ENCODE data around the gene FOXL3.

The FOXL3 gene

DNA sequence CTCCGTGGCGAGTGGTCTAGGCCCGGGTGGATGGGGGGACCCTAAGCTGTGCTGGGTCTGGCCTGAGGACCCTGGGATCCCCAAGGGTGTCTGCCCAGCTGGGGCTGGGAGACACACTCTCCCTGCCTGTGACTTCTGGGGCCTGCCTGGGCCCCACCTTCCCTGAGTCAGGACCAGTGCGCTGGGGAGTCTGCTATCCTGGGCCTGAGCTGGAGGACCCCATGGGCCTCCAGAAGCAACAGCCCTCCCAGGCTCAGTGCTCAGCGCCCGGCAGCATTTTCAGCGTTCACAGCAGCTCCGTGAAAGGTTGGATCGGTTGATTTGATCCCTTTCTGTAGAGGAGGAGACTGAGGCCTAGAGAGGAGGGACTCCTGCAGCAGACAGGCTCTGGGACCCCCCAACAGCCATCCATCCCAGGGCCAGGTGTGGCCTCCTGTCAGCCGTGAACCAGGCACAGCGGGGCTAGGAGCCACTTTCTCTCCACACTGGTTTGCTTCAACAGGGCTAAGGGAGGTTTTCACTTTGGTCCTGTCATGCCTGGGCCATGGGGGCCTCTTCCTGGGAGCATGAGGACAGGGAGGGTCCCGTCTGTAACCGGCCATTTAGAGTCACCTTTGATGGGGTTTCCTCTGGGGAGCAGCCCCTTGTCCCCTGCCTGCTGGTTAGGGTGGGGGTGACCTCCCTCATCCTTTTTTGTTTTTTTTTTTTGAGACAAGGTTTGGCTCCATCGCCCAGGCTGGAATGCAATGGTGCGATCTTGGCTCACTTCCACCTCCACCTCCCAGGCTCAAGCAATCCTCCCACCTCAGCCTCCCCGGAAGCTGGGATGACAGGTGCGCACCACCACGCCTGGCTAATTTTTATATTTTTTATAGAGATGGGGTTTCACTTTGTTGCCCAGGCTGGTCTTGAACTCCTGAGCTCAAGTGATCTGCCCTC, 12.4 kb downstream of the FOXL3 start:
- no peak for DNase-seq (ENCODE audit: low read depth)

DNA sequence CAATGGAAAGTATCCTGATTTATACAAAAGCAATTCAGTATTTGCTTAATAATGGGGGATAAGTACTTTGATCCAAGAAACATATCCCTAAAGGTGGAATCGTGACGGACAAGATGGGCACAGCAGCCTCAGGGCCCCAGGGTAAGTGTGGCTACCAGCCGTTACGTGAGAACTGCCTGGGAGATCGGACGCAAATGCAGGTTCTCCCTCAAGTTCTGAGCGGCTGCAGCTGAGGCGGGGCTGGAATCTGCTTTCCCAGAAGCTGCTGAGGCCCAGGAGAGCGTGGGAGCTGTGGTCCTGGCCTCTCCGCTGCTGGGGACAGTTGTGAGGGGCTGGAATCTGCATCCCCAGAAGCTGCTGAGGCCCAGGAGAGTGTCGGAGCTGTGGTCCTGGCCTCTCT, 13.5 kb downstream of the FOXL3 start:
- no peak for DNase-seq (ENCODE audit: low read depth)

DNA sequence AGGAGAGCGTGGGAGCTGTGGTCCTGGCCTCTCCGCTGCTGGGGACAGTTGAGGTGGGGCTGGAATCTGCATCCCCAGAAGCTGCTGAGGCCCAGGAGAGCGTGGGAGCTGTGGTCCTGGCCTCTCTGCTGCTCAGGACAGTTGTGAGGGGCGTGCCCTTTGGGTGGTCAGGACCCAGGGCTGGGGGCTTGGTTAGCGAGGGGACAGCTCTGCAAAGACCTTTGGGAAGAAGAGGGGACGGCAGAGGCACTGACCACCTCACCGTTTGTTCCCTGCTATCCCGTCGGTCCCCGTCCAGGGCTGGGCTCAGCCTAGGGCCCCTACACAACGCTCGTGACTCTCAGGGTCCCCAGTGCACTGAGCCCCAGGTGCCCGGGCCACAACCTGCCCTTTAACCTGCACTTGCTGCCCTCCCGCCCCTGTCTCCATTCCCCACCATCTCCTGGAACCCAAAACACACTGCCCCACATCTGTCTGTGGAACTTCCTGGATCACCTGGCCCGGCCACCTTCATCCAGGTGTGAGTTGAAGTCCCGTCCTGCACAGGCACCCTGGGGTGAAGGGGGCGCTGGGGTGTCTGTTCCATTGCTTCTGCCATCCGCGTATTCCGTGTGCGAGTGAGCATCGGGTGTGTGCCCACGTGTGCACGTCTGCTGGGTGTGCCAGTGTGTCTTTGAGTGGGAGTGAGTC, 14.1 kb downstream of the FOXL3 start:
- no peak for DNase-seq (ENCODE audit: low read depth)

DNA sequence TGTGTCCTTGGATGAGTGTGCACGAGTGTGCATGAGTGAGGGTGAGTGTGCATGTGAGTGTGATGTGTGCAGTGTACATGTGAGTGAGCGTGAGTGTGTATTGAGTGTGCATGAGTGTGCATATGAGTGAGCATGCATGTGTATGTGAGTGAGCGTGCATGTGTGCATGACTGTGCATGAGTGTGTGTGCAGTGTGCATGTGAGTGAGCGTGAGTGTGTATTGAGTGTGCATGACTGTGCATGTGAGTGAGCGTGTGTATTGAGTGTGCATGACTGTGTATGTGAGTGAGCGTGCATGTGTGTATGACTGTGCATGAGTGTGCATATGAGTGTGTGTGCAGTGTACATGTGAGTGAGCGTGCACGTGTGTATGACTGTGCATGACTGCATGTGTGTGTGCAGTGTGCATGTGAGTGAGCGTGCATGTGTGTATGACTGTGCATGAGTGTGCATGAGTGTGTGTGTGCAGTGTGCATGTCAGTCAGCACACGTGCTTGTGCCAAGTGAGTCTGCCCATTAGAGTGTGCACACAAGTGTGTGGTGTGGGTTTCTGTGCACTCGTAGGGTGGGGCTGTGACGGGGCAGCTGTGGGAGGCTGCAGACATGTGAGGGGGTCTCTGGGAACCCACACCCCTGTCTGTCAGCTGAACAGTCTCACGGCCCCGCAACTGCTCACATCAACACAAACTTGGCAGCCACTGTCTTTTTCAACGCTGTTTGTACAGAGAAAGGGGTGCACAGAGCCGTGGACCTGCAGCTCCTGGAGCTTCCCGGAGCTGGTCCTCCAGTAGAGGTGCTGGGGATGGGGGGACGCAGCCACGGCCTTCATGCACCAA, 14.8 kb downstream of the FOXL3 start:
- no peak for DNase-seq (ENCODE audit: low read depth)

DNA sequence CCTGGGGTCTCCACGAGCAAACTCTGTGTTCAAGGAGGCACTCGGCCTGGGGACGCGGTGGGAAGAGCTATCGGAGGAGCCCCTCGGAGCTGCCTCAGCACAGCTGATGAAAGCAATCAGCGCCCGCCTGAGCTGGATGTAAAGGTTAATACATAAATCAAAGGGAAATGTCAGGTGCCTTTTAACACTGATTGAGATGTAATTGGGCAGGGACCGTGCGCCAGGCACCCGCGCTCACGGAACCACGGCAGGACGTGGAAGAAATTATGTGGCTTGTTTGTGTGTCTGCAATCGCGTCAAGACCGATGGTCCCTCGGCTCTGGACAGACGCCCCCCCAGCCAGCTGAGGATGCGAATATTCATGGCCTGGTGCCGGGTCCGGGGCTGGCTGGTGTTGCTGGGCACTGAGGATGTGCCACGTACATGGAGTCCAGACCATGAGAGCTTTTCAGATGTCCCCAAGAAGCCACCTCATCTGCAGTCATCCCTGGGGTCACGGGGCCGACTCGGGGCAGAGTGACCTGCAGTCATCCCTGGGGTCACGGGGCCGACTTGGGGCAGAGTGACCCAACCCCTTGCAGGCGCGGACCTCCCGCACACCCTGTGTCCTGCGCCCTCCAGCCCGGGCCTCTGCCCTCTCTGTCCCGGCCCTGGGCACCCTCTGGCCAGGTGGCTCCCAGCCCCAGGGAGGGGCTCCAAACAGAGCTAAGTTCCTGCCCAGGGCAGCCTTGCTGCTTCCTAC, 15.6 kb downstream of the FOXL3 start:
- DNase-seq (ENCODE audit: low read depth): no peak

DNA sequence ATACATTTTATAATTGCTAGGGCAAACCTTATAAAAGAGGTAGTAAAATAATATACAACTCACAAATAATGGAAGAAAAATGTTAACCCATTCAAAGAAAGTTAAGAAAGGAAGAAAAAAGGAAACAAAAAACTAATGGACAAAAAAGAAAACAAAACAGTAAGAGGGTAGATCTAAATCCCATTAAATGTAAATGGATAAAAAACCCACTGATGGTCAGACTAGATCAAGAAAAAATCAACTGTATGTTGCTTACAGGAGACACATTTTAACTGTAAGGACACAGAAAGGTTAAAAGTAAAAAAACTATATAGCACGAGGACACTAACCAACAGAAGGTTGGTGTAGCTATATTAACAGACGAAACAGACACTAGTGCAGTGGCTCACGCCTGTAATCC, 18.0 kb downstream of the FOXL3 start:
- DNase-seq (ENCODE audit: low read depth): no peak

DNA sequence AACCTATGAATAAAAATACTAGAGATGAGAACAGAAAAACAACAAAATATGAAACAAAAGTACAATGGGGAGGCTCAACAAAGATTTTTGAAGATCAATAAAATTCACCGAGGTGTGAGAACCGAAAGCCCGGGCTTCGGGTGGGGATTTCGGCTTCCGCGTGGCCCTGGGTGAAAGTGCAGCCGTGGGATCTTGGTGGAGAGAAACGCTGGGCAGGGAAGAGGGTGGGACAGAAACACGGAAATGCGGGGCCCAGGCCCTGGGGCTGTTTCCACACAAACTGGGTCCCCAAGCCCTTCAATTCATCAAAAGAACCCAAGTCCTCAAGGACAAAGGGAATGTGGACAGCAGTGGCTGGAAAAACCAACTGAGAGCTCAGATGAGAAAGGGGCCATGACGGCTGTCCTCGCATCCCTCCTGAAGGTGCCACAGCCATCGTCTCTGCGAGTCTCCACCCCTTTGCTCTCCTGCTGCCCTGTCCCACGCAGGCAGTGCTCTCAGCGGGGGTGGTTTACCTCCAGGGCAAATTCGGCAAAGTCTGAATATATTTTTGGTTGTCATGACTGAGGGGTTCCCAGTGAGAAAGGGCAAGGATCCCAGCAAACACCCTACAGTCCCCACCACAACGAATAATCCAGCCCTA, 19.7 kb downstream of the FOXL3 start:
- DNase-seq (ENCODE audit: low read depth): no peak

DNA sequence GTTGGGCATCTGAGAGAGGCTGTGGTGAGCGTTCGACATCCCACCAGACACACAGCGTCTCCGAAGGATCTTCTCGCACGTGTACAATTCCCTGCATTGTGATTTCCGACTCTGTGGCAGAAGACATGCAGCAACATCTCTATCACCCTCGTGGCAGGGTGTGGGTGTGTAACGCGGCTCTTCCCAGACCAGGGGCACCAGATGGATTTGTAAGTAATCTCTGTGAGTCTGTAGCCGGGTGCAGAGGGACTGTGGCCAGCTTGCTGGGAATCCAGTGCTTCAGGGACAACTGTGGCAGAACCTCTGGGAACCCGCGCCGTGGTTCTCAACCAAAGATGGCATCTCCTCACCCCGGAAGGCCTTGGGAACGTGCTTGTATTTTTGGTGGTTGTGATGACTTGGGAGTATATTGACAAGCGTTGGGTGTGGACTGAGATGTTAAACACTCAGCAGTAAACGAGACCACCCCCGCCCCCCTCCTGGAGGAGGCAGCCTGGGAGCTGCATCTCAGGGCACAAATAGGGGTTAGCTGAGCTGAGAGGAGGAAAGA, 21.2 kb downstream of the FOXL3 start:
- DNase-seq (ENCODE audit: low read depth): no peak

DNA sequence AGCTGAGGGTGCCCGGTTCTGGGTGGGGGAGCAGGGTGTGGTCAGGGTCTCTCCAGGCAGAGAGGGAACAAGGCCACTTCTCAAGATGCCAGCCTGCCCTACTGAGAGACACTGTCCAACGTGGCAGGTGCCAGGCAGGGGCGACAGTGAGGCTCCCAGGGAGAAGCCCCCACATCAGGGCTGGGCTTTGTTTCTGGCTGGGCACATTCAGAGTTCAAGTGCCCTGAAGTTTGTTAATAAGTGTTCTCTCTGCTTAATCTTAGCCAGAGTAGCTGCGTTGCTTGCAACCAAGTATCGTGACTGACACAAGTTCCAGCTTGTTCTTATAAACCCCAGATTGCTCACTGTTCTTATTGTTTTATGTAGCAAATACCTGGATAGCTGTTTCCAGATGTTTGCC, 21.8 kb downstream of the FOXL3 start:
- DNase-seq (ENCODE audit: low read depth): no peak

DNA sequence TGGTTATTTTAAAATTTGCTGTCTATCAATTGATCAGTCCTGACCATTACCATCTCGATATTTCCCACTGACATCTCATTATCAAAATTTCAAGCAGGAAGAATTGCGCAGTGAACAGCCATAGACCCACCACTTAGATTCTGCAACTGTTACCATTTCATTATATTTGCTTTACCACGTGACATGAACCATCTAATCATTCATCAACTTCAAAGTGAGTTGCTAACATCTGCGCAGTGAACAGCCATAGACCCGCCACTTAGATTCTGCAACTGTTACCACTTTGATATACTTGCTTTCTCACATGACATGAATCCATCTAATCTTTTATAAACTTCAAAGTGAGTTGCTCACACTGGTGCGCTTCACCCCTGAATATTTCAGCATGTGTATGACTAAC, 22.5 kb downstream of the FOXL3 start:
- DNase-seq (ENCODE audit: low read depth): no peak

DNA sequence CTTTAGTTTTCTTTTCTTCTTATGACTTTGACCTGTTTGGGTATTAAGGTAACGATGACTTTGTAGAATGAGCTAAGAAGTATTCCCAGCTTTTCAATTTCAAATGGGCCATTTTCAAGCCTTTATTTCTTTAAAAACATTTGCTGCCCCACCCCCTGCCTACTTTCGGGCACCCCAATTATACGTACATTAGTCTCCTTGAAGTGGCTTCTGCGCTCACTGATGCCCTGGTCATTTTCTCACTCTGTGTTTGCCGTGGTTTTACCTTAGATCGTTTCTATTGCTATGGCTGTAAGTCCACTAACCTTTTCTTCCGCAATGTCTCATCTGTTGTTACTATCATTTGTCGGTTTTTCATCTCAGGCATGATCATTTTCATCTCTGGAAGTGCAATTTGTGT, 24.9 kb downstream of the FOXL3 start:
- DNase-seq (ENCODE audit: low read depth): no peak

DNA sequence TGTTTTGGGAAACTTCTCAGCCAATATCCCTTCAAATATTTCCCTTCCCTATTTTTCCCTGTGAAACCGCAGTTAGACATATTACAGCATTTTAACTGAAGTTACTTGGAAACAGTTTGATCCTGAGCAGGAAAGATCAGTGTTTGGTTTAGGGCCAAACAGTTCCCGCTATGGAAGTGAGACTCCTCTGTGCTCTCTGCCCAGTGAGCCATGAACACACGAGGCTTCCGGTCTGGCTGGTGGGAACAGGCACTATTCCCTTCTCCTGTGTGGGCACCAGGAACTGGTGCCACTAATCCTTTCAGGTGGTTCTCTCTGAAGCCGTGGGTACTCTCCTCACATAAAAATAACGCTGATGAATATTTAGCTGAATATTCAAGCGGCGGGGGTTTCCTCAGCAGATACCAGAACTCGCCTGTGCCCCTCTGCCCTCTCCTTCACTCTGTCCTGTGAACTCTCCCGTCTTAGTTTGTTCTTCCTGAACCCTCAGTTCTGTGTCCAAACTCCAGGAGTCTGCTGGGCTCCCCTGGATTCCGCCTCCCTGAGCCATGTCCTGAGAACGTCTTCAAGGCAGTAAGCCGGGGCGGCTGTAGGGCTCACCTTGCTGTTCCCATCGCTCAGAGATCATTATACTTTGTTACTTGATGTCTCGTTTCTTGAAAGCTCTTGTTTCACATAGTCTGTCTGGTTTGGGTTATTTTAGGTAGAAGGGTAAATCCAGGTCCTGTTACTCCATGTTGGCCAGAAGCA, 25.7 kb downstream of the FOXL3 start:
- no peak for DNase-seq (ENCODE audit: low read depth)

DNA sequence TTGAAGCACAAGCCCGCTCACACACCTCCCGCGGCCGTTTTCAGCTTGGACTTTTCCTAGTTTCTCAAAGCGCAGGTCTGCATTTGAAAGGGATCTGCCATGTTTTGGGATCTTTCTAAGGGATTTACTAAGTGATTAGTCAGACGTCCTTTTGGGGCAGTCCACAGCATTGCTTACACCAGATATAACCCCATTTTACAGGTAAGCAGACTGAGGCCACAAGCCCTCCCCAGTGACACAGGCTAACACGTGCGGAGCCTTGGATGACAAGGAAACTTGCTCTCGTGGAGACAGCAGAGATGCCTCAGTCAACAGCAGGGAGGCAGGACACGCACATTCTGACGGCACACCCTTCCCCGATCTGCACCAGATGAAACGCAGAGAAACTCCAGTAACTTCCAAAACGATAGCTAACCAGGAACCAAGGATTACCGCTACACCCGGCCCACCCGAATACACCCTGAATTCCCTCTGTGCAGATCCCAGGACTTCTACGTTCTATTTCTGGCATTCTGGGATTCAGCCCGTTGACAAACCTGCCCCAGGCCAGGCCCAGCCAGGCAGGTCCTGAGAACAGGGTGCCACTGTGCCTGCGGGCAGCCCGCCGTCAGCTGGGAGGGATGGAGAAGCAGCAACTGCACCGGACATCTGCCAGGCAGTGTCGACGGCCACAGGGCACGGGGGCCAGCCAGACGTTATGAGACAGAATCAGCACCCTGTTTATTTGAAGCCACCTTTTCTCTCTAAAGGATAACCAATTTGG, 27.9 kb downstream of the FOXL3 start:
- DNase-seq (ENCODE audit: low read depth): no peak

DNA sequence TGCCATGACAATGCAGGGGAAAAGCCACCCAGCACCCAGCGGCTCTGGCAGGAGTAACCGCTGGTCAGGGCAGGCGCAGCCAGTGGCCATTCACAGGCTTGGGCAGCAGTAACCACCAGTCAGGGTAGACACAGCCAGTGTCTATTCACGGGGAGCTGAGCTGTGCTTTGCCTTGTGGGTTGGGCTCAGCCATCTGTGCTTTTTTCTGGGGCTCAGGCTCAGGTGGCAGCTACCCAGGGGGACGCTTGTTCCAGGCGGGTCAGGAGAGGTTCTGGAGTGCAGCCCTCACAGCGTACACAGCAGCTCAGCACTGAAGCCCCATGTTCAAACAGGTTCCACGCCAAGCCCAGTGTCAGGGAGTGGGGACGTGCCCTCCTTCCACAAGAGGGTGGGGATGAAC, 28.5 kb downstream of the FOXL3 start:
- no peak for DNase-seq (ENCODE audit: low read depth)

DNA sequence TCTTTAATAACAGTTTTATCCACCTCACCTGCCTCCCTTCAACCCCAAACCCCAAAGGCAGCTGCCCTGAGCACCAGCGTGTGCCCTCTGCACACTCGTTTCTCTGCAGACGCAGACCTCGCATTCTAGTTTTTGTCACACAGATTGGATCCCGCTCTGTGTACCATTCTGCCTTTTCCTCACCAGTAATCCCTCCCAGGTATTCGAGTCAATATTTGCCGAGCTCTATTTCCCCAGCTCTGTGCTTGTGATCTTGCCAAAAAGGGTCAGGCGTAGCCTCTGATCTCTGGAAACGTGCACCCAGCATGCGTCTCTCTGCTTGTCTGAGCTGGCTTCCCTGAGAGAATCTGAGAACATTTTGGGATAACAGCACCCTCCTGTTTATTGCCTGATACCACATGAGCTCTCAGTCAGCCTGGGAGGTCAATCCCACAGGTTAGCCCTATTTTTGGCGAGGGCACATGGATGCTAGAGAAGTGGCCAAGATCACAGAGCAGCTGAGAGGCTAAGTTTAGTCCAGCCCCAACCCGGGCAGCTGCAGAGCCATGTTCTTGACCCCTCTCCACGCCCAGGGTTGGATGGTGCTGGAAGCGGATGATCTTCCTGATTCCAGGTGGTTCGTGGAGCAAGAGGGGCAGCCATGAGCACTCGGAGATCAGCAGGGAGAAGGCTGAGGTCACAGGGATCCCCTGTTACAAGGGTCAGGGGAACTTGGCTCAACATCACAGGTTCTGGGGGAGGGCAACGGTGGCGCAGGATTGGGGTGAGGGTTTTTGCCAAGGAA, 29.1 kb downstream of the FOXL3 start:
- no peak for DNase-seq (ENCODE audit: low read depth)

DNA sequence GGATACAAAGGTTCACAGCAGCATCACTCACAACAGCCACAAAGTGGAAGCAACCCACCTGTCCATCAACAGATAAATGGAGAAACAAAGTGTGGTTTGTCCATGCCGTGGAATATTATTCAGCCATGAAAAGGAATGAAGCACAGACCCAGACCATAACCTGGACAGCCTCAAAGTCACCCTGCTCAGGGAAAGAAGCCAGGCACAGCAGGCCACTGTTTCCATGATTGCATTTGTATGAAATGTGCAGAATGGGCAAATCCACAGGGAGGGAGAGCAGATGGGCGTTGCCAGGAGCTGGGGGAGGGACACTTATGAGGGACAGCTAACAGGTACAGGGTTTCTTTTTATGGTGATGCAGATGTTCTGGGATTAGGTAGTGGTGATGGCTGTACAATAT, 30.3 kb downstream of the FOXL3 start:
- DNase-seq (ENCODE audit: low read depth): no peak

DNA sequence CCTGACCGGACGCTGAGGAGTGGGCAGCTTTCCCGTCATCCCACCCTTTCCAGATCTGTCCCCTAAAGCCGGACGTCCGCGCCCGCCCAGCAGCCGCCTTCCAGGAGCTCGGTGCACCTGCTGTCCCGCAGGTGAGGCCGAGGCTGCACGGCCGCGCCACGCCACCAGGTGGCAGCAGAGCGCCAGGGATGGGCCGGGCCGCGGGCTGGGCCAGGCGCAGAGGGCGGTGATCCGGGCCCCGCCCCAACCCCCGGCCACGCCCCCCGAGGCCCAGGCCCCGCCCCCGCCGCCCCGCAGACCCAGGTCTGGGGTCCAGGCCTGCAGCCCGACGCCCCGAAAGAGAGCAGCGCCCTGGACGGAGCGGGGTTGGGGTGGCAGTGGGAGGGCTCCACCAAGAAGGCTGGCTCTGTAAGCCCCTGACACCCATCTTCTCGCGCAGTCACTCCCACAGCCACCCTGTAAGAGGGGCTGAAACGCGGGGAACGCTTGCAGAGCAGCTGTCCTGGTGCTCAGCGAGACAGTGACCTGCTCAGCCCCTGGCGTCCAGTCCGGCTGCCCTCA, 32.2 kb downstream of the FOXL3 start:
- DNase-seq (ENCODE audit: low read depth): peak; percentile 81

DNA sequence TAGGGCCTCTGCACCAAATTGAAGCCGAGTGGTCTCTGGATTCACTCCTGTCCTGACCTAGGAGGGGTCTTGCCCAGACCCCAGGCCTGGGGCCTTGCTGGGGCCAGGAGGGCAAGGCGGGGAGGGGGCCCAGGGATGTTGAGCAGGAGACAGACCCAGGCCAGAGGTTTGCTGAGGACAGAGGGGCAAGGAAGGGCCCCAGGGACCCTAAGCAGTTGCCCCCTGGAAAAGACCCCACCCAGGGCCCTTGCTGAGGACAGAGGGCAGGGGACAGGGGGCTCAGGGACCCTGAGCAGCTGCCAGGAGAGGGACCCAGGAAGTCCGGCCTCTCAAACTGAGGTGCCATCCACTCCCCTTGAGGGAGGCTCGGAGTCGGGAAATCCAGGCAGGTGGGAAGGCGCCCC, 32.7 kb downstream of the FOXL3 start:
- DNase-seq (ENCODE audit: low read depth): no peak
